HepG2 (cell line): Measurements from ENCODE around the gene EMILIN1. TPM values are rescaled to one million over a fixed set of nuclear protein-coding genes. Genes with fewer than 3 reads are reported as not detected.

Experiments used
- ATAC-seq: fragments of 200-7000 bp; cut with Tn5 transposase; 3 replicates; pipeline ENCODE4 v1.9.1; 2020; ENCODE audit warnings: mild to moderate bottlenecking, moderate library complexity
- BruUV-seq: library from RNA; stranded (reverse); fragments of 400-500 nt; replicated peaks from 2 replicates; lab custom pipeline; 2021; lab: Mats Ljungman, UMichigan
- CTCF ChIA-PET: fragments of 300-600 bp; formaldehyde crosslinking; extraction: SDS; loops from one replicate; lab custom pipeline; 2021; ENCODE audit warnings: low total read pairs, inconsistent platforms, low intra/inter-chr PET ratio; lab: Yijun Ruan, JAX
- POLR2A ChIA-PET: fragments of 350-600 bp; sonication (Branson Sonifier 250); formaldehyde crosslinking; loops from one replicate; lab custom pipeline; 2020; ENCODE audit warnings: antibody characterized with exemption, inconsistent platforms; lab: Yijun Ruan, JAX
- DNase-seq: peaks from one replicate; pipeline ENCODE4 v3.0.0-alpha.2; 2015; ENCODE audit warnings: low spot score
- FAIRE-seq: peaks from 3 replicates; lab custom pipeline; 2011; peaks lifted over from hg19 to GRCh38; lab: Jason Lieb, UNC
- H2AFZ ChIP-seq: one replicate; pipeline ENCODE4 v1.6.1; 2011; ENCODE audit warnings: low read length, inconsistent platforms
- H3K27ac ChIP-seq: fragments of 300-600 bp; 3 replicates; pipeline ENCODE4 v1.8.0; 2011; ENCODE audit warnings: mixed run types, mild to moderate bottlenecking, mixed read lengths, low read length, inconsistent platforms; ENCODE audit not compliant: insufficient read depth; ENCODE audit errors: extremely low read length
- H3K27me3 ChIP-seq, 2 experiments: fragments of 200-600 bp in 1 of 2; 2 replicates in 1 of 2; 3 replicates in 1 of 2; pipeline versions ENCODE4 v1.6.0 to v1.8.0; 2011; ENCODE audit warnings: low read length in 2 of 2, mild to moderate bottlenecking in 2 of 2, moderate library complexity in 2 of 2, inconsistent platforms in 1 of 2; ENCODE audit not compliant: insufficient read depth in 2 of 2, control insufficient read depth in 1 of 2
- H3K36me3 ChIP-seq, 2 experiments: fragments of 200-600 bp in 1 of 2; replicated peaks in 1 of 2; 2 replicates in 1 of 2; 3 replicates in 1 of 2; pipeline versions ENCODE4 v1.5.1 to v1.8.0; 2011; ENCODE audit warnings: low read length in 2 of 2, inconsistent platforms in 1 of 2; ENCODE audit not compliant: insufficient read depth in 2 of 2, control insufficient read depth in 1 of 2
- H3K4me1 ChIP-seq: 2 replicates; pipeline ENCODE4 v1.5.1; 2012; ENCODE audit warnings: low read length, inconsistent platforms; ENCODE audit not compliant: insufficient read depth
- H3K4me2 ChIP-seq: 2 replicates; pipeline ENCODE4 v1.6.0; 2011; ENCODE audit warnings: low read depth, low read length, inconsistent platforms
- H3K4me3 ChIP-seq, 3 experiments: fragments of 200-600 bp in 1 of 3; sonication (generic), shearing (Covaris generic) in 1 of 3; replicated peaks in 1 of 3; 2 replicates each; pipeline ENCODE4 v1.5.1; 2011 to 2016; ENCODE audit warnings: low read length in 3 of 3, inconsistent platforms in 2 of 3, low read depth in 2 of 3, mild to moderate bottlenecking in 2 of 3, control low read depth in 1 of 3, mixed read lengths in 1 of 3; ENCODE audit not compliant: insufficient read depth in 1 of 3
- H3K79me2 ChIP-seq: one replicate; pipeline ENCODE4 v1.6.1; 2011; ENCODE audit warnings: low read length, inconsistent platforms; ENCODE audit not compliant: insufficient read depth
- H3K9ac ChIP-seq: 2 replicates; pipeline ENCODE4 v1.6.0; 2011; ENCODE audit warnings: mild to moderate bottlenecking, low read depth, low read length, inconsistent platforms; ENCODE audit not compliant: insufficient read depth
- H3K9me3 ChIP-seq: 2 replicates; pipeline ENCODE4 v1.5.1; 2012; ENCODE audit warnings: mild to moderate bottlenecking, low read length
- H4K20me1 ChIP-seq: 2 replicates; pipeline ENCODE4 v1.6.0; 2011; ENCODE audit warnings: inconsistent platforms, mild to moderate bottlenecking, low read length, moderate library complexity; ENCODE audit not compliant: insufficient read depth
- AGO1 ChIP-seq: fragments of 200-400 bp; formaldehyde crosslinking; IDR thresholded peaks from 2 replicates; pipeline ENCODE4 v1.6.1; 2017; ENCODE audit warnings: mild to moderate bottlenecking, low read depth, low read length, moderate library complexity; ENCODE audit not compliant: poor library complexity, severe bottlenecking
- ERF ChIP-seq: IDR thresholded peaks from 2 replicates; pipeline ENCODE4 v1.6.1; 2018; ENCODE audit warnings: missing biosample characterization, missing genetic modification reagents
- MYNN ChIP-seq: sonication (generic); formaldehyde crosslinking; IDR thresholded peaks from 2 replicates; pipeline ENCODE4 v1.4.0; 2020; ENCODE audit warnings: mild to moderate bottlenecking, low read depth, missing genetic modification reagents
- SIN3B ChIP-seq: fragments of 150-350 bp; IDR thresholded peaks from 2 replicates; pipeline ENCODE4 v1.6.1; 2014; ENCODE audit warnings: low read length
- SOX6 ChIP-seq, 2 experiments: fragments of 450-650 bp in 1 of 2; sonication (generic) in 1 of 2; formaldehyde crosslinking in 1 of 2; IDR thresholded peaks; 2 replicates each; pipeline versions ENCODE4 v1.4.0 to v1.6.1; 2017 to 2020; ENCODE audit warnings: antibody characterized with exemption in 1 of 2, mild to moderate bottlenecking in 1 of 2, missing genetic modification reagents in 1 of 2
- ZNF382 ChIP-seq: sonication (generic); formaldehyde crosslinking; IDR thresholded peaks from 2 replicates; pipeline ENCODE4 v1.5.0; 2020; ENCODE audit warnings: missing genetic modification reagents, mild to moderate bottlenecking, borderline replicate concordance
- ZNF816 ChIP-seq: sonication (generic); formaldehyde crosslinking; IDR thresholded peaks from 2 replicates; pipeline ENCODE4 v1.8.0; 2022; ENCODE audit warnings: missing genetic modification reagents, mild to moderate bottlenecking, borderline replicate concordance
- WGBS: methylation state at CpG from one replicate; pipeline ENCODE4 v1.1.6; 2017; ENCODE audit warnings: low lambda C conversion rate; 5-methylcytosine and 5-hydroxymethylcytosine counted together
- in situ Hi-C: cut with HindIII; loops from 2 replicates; pipeline ENCODE4 v1.10.0; 2017; ENCODE audit warnings: low pct_unique_long_range_greater_than_20kb; ENCODE audit not compliant: extremely low pct_ligation_motif_present
- intact Hi-C: fragments of 100-400 bp; cut with micrococcal nuclease; formaldehyde crosslinking; loops from one replicate; pipeline ENCODE4 v1.10.0; 2022; ENCODE audit not compliant: unreplicated experiment
- polyA plus RNA-seq, 8 experiments: library from polyadenylated mRNA; depleted of rRNA in 3 of 8; stranded (reverse) in 7 of 8; unstranded in 1 of 8; fragments of >200 nt; fragmentation: Illumina TruSeq in 4 of 8; extraction: Trizol in 4 of 8; gene quantifications; 2 replicates each; pipeline versions ENCODE4 v1.2.1 to v1.2.3, GENCODE V29; 2011 to 2016; ENCODE audit warnings: low read depth in 4 of 8, missing spikeins in 1 of 8, mixed read lengths in 1 of 8; ENCODE audit not compliant: insufficient read depth in 1 of 8
- total RNA-seq, 5 experiments: library from RNA; depleted of rRNA; stranded (reverse); fragments of >200 nt; fragmentation: Illumina TruSeq; extraction: Trizol; gene quantifications; 2 replicates each; pipeline ENCODE4 v1.2.3, GENCODE V29; 2016; ENCODE audit warnings: low read depth in 1 of 5
- TF ChIP-seq, protein P1 (sequence below): sonication (generic); formaldehyde crosslinking; IDR thresholded peaks from 2 replicates; pipeline ENCODE4 v1.9.0; 2021; ENCODE audit warnings: missing genetic modification reagents, mild to moderate bottlenecking, borderline replicate concordance
- TF ChIP-seq, protein P2 (sequence below): sonication (generic); formaldehyde crosslinking; IDR thresholded peaks from 2 replicates; pipeline ENCODE4 v1.4.0; 2020; ENCODE audit warnings: missing genetic modification reagents, borderline replicate concordance
- TF ChIP-seq, protein P3 (sequence below): sonication (generic); formaldehyde crosslinking; IDR thresholded peaks from 2 replicates; pipeline ENCODE4 v1.4.0; 2020; ENCODE audit warnings: mild to moderate bottlenecking, missing genetic modification reagents, borderline replicate concordance

Gene EMILIN1
- total and polyA plus RNA-seq, 2 of the 13 experiments (the other 11 are each of a cell fraction or from before 2014, with no cell fraction given), result 8.1 to 9.7 TPM

DNA sequence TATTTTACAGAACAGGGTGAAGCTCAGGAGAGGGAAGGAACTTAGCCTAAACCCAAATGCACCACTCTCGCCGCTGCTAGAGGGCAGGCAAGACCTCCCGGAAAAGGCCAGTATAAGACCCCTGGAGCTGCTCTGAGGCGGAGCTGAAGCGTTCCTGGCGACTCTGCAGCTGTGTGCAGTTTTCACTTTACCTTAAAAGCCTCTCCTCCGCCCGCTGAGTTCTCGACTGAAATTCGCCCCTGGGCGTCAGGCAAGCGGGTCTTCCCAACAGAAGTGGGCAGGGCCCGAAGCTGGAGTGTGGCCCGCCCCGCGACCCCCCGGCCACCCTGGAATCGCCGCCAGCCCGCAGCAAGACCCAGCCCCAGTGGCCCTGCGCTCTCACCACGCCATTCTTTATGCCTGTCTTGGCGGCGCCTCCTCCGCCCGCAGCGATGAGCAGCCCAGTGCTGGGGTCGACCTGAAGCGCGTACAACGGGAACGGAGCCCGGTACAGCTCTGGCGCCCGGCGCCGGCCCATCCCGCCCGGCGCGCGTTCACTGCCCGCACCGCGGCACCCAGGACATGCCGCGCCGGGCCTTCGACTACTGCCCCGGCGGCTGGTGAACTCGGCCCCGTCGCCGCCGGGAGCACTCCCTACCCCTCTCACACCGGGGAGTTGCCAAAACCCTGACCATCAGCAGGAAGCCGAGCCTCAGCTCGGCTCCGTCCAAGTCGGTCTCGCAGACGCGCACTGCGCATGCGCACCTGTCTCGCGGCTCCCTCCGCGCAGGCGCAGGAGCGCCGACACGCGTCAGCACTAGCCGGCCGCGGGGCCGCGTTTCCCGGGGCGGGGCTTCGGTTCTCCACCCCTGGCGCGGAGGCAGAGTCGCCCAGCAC, 55.7 kb downstream of the EMILIN1 start, which contains the start of gene PREB:
Gene PREB, minus strand, starts transcription at position 732 of the 876 bp plus-strand sequence. Its CDS starts 215 bp downstream, at position 517.
- DNase-seq, result peak; percentile 91
- Histone ChIP-seq H3K4me1 (peaks cover 52% of the 10 kb centered on the region), H3K27me3 (peaks cover 6 to 14% of the 10 kb centered on the region in 2 experiments; a peak in 3 of 5 replicates), H3K9me3 (no peaks in the 10 kb centered on the region), H3K36me3 (peaks cover 20 to 34% of the 10 kb centered on the region in 2 experiments), H2AFZ (no peak within 1 kb of the TSS), H3K27ac (peak within 1 kb of the TSS; percentile 72), H3K4me3 (peak within 1 kb of the TSS; percentile 92 to 100 (median 96)), H3K9ac (peak within 1 kb of the TSS; percentile 98), H3K79me2 (peaks cover 22% of the 10 kb centered on the region), H3K4me2 (peak within 1 kb of the TSS; percentile 96), H4K20me1 (no peaks in the 10 kb centered on the region; the same call in 1 of the 2 replicates)
- peak; percentile 83 for ATAC-seq
- no TSS peak for BruUV-seq
- intact Hi-C loops, result loop anchor here (1.0 to 2.0 kb wide), 2 partner anchors 11 to 57 kb away; partner anchors contain the start of gene ABHD1
- under 1% methylated on average over 34 of the region's 86 CpGs for WGBS
- ChIA-PET POLR2A (interaction anchor here (0.9 to 3.6 kb wide), 26 partner anchors 10 to 129 kb away, joined by 3 to 76 read pairs (median 6); partner anchors contain the start of genes ABHD1, AGBL5, ATRAID and CGREF1), CTCF (interaction anchor here (1.8 kb wide), 1 partner anchor 57 kb away, joined by 10 read pairs; no protein-coding TSS in a partner anchor)
- in situ Hi-C loops, result no loop called here
- FAIRE-seq, result peak; percentile 69
- TF ChIP-seq, protein P1, sequence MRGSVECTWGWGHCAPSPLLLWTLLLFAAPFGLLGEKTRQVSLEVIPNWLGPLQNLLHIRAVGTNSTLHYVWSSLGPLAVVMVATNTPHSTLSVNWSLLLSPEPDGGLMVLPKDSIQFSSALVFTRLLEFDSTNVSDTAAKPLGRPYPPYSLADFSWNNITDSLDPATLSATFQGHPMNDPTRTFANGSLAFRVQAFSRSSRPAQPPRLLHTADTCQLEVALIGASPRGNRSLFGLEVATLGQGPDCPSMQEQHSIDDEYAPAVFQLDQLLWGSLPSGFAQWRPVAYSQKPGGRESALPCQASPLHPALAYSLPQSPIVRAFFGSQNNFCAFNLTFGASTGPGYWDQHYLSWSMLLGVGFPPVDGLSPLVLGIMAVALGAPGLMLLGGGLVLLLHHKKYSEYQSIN, result no peak
- TF ChIP-seq ERF (CRISPR knock-in tag), result peak; percentile 42; the same call in 1 of the 2 replicates
- TF ChIP-seq, protein P2, sequence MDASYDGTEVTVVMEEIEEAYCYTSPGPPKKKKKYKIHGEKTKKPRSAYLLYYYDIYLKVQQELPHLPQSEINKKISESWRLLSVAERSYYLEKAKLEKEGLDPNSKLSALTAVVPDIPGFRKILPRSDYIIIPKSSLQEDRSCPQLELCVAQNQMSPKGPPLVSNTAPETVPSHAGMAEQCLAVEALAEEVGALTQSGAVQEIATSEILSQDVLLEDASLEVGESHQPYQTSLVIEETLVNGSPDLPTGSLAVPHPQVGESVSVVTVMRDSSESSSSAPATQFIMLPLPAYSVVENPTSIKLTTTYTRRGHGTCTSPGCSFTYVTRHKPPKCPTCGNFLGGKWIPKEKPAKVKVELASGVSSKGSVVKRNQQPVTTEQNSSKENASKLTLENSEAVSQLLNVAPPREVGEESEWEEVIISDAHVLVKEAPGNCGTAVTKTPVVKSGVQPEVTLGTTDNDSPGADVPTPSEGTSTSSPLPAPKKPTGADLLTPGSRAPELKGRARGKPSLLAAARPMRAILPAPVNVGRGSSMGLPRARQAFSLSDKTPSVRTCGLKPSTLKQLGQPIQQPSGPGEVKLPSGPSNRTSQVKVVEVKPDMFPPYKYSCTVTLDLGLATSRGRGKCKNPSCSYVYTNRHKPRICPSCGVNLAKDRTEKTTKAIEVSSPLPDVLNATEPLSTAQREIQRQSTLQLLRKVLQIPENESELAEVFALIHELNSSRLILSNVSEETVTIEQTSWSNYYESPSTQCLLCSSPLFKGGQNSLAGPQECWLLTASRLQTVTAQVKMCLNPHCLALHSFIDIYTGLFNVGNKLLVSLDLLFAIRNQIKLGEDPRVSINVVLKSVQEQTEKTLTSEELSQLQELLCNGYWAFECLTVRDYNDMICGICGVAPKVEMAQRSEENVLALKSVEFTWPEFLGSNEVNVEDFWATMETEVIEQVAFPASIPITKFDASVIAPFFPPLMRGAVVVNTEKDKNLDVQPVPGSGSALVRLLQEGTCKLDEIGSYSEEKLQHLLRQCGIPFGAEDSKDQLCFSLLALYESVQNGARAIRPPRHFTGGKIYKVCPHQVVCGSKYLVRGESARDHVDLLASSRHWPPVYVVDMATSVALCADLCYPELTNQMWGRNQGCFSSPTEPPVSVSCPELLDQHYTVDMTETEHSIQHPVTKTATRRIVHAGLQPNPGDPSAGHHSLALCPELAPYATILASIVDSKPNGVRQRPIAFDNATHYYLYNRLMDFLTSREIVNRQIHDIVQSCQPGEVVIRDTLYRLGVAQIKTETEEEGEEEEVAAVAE (CRISPR knock-in tag), result no peak
- peak; percentile 52; the same call in 1 of the 2 replicates for TF ChIP-seq MYNN (CRISPR knock-in tag)
- TF ChIP-seq AGO1, result peak; percentile 38
- 0 out of 2 replicates have a peak, but pooled peaks have one; percentile 26 for TF ChIP-seq SIN3B
- TF ChIP-seq SOX6 (IDR thresholded peaks at IDR 0.05), result no peak
- TF ChIP-seq SOX6 (CRISPR knock-in tag; IDR thresholded peaks at IDR 0.05), result peak; percentile 51
- no peak for TF ChIP-seq ZNF816 (CRISPR knock-in tag)
- TF ChIP-seq ZNF382, result no peak
- TF ChIP-seq, protein P3, sequence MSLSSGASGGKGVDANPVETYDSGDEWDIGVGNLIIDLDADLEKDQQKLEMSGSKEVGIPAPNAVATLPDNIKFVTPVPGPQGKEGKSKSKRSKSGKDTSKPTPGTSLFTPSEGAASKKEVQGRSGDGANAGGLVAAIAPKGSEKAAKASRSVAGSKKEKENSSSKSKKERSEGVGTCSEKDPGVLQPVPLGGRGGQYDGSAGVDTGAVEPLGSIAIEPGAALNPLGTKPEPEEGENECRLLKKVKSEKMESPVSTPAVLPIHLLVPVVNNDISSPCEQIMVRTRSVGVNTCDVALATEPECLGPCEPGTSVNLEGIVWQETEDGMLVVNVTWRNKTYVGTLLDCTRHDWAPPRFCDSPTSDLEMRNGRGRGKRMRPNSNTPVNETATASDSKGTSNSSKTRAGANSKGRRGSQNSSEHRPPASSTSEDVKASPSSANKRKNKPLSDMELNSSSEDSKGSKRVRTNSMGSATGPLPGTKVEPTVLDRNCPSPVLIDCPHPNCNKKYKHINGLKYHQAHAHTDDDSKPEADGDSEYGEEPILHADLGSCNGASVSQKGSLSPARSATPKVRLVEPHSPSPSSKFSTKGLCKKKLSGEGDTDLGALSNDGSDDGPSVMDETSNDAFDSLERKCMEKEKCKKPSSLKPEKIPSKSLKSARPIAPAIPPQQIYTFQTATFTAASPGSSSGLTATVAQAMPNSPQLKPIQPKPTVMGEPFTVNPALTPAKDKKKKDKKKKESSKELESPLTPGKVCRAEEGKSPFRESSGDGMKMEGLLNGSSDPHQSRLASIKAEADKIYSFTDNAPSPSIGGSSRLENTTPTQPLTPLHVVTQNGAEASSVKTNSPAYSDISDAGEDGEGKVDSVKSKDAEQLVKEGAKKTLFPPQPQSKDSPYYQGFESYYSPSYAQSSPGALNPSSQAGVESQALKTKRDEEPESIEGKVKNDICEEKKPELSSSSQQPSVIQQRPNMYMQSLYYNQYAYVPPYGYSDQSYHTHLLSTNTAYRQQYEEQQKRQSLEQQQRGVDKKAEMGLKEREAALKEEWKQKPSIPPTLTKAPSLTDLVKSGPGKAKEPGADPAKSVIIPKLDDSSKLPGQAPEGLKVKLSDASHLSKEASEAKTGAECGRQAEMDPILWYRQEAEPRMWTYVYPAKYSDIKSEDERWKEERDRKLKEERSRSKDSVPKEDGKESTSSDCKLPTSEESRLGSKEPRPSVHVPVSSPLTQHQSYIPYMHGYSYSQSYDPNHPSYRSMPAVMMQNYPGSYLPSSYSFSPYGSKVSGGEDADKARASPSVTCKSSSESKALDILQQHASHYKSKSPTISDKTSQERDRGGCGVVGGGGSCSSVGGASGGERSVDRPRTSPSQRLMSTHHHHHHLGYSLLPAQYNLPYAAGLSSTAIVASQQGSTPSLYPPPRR (CRISPR knock-in tag), result no peak; the same call in 1 of the 2 replicates
